ENCODE results near the gene HRH3. TPM values are rescaled to one million over a fixed set of nuclear protein-coding genes. Genes with fewer than 3 reads are reported as not detected.

Gene HRH3
- total RNA-seq, 1 experiment from 2014 or later = not detected

DNA sequence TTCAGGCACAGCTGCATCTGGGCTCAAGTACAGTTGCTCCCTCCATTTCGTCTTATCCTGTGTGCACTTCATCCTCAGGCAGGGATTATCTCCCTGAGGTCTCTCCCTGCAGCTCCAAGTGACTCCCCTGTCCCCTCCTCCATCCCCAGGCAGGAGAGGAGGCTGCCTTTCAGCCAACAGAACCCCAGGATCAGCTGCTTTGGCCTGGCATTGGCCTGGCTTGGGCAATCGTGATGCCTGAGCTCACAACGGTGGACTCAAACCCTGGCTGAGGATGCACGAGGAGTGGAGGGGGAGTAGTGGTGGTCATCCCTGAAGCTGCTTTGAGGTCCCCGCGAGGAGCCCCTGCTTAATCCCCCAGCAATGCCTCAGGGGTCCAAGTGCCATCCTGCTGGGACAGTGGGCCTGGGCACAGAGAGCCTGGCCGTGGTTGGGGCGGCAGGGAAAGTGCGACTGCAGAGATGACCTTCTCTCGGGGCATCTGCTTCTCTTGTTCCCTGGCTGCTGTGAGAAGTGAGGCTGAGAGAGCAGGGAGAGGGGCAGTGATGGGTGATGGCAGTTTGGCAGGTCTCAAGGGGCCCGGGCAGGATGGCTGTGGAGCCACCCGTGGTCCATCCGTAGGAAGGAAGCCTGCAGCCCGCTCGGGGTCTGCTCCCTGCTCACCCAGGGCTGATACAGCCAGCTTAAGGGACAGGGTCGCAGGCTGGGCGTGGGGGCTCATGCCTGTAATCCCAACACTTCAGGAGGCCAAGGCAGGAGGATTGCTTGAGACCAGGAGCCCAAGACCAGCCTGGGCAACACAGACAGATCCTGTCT, 6.0 kb upstream of the HRH3 start:
- Histone ChIP-seq H3K79me2 (ENCODE audit: low read length) (no peaks in the 10 kb centered on the region), H3K9ac (ENCODE audit: low read length) (no peak overlapping the region), H3K27me3 (ENCODE audit: low read length) (no peaks in the 10 kb centered on the region), H3K9me3 (ENCODE audit: low read length) (no peaks in the 10 kb centered on the region), H2AFZ (ENCODE audit: low read length) (no peak overlapping the region), H3K27ac (ENCODE audit: low read length) (no peak overlapping the region), H3K4me3 (ENCODE audit: low read length) (no peak overlapping the region), H4K20me1 (ENCODE audit: insufficient read depth, low read depth, low read length) (peaks cover 3% of the 10 kb centered on the region; the same call in 1 of the 2 replicates), H3K9me2 (replicated peaks; ENCODE audit: insufficient read depth, low read length) (no peaks in the 10 kb centered on the region), H3K4me1 (ENCODE audit: low read length) (peaks cover 7% of the 10 kb centered on the region; the same call in 1 of the 2 replicates), H3K4me2 (ENCODE audit: low read depth, low read length, poor library complexity, severe bottlenecking) (no peak overlapping the region), H3K36me3 (ENCODE audit: insufficient read depth, low read length) (no peaks in the 10 kb centered on the region)
- DNase-seq = no peak

- Histone ChIP-seq H3K36me3 (ENCODE audit: insufficient read depth, low read length) (no peaks in the 10 kb centered on the region), H3K27me3 (ENCODE audit: low read length) (no peaks in the 10 kb centered on the region), H3K9ac (ENCODE audit: low read length) (no peak overlapping the region), H3K4me2 (ENCODE audit: low read depth, low read length, poor library complexity, severe bottlenecking) (no peak overlapping the region), H3K27ac (ENCODE audit: low read length) (no peak overlapping the region), H2AFZ (ENCODE audit: low read length) (no peak overlapping the region), H3K9me2 (replicated peaks; ENCODE audit: insufficient read depth, low read length) (no peaks in the 10 kb centered on the region), H3K4me3 (ENCODE audit: low read length) (no peak overlapping the region), H4K20me1 (ENCODE audit: insufficient read depth, low read depth, low read length) (peaks cover 6% of the 10 kb centered on the region; the same call in 1 of the 2 replicates), H3K9me3 (ENCODE audit: low read length) (no peaks in the 10 kb centered on the region), H3K4me1 (ENCODE audit: low read length) (peaks cover 7% of the 10 kb centered on the region; the same call in 1 of the 2 replicates), H3K79me2 (ENCODE audit: low read length) (no peaks in the 10 kb centered on the region)
- DNase-seq = no peak
Measured at GRCh38 chr20:62225026-62225425, 4.9 kb upstream of the HRH3 start.

DNA sequence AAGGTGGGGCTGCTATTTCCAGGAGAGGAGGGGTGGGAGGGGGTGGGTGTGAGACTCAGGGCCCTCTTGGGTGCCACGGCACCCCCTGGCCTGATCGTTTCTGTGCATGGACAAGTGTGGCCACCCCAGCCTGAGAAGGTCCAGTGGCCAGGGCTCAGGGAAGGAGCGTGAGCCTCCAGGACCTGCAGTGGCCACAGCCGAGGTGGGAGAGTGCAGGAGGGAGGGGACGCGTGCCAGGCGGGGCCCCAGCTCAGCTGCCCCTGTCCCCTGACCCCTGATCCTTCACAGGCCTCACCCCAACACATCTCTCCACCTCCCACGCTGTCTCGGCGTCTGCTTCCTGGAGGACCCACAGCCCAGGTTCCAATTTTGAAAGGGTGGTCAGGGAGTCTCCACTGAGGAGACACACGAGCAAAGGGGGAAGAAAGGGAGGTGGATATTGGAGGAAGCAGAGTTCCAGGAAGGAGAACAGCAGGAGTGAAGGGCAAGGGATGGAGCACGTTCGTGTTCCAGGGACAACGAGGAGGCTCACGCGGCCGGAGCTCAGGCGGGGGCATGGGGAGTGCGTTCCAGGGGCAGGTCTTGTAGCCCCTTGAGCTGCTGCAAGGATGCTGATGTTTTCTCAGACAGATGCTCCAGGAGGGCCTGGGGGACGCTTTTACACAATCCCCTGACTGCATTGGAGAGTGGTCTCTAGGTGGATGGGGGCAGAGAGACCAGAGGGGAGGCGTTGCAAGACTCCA, 4.2 kb upstream of the HRH3 start:
- Histone ChIP-seq H3K9me2 (replicated peaks; ENCODE audit: insufficient read depth, low read length) (no peaks in the 10 kb centered on the region), H3K4me3 (ENCODE audit: low read length) (no peak overlapping the region), H3K36me3 (ENCODE audit: insufficient read depth, low read length) (no peaks in the 10 kb centered on the region), H3K4me1 (ENCODE audit: low read length) (peaks cover 7% of the 10 kb centered on the region; the same call in 1 of the 2 replicates), H2AFZ (ENCODE audit: low read length) (no peak overlapping the region), H4K20me1 (ENCODE audit: insufficient read depth, low read depth, low read length) (peaks cover 6% of the 10 kb centered on the region; the same call in 1 of the 2 replicates), H3K9ac (ENCODE audit: low read length) (no peak overlapping the region), H3K27me3 (ENCODE audit: low read length) (no peaks in the 10 kb centered on the region), H3K9me3 (ENCODE audit: low read length) (no peaks in the 10 kb centered on the region), H3K79me2 (ENCODE audit: low read length) (no peaks in the 10 kb centered on the region), H3K27ac (ENCODE audit: low read length) (no peak overlapping the region), H3K4me2 (ENCODE audit: low read depth, low read length, poor library complexity, severe bottlenecking) (no peak overlapping the region)
- no peak for DNase-seq

DNA sequence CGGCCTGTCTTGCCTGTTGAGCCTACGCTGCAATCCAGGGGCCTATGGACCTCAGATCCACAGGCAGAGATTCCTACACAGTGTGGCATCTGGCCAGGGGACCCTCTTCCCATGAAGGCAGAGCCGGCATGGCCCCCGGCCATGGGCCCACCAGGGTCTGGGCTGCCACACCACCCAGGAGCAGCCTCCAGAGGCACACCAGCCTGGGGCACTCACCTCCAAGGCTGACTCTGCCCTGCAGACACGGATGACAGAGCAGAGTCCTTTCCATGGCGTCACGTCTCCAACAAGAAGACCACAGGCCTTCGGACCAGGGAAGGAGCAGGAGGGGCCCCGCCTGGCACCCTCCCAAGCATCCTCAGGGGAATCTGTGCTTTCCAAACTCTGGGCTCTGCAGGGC, 3.5 kb upstream of the HRH3 start:
- no peak for DNase-seq
- Histone ChIP-seq H3K4me1 (ENCODE audit: low read length) (peaks cover 7% of the 10 kb centered on the region; the same call in 1 of the 2 replicates), H3K27ac (ENCODE audit: low read length) (no peak overlapping the region), H4K20me1 (ENCODE audit: insufficient read depth, low read depth, low read length) (peaks cover 11% of the 10 kb centered on the region; the same call in 1 of the 2 replicates), H2AFZ (ENCODE audit: low read length) (no peak overlapping the region), H3K27me3 (ENCODE audit: low read length) (no peaks in the 10 kb centered on the region), H3K79me2 (ENCODE audit: low read length) (no peaks in the 10 kb centered on the region), H3K4me2 (ENCODE audit: low read depth, low read length, poor library complexity, severe bottlenecking) (no peak overlapping the region), H3K9me3 (ENCODE audit: low read length) (no peaks in the 10 kb centered on the region), H3K9ac (ENCODE audit: low read length) (no peak overlapping the region), H3K36me3 (ENCODE audit: insufficient read depth, low read length) (no peaks in the 10 kb centered on the region), H3K4me3 (ENCODE audit: low read length) (no peak overlapping the region), H3K9me2 (replicated peaks; ENCODE audit: insufficient read depth, low read length) (no peaks in the 10 kb centered on the region)

DNA sequence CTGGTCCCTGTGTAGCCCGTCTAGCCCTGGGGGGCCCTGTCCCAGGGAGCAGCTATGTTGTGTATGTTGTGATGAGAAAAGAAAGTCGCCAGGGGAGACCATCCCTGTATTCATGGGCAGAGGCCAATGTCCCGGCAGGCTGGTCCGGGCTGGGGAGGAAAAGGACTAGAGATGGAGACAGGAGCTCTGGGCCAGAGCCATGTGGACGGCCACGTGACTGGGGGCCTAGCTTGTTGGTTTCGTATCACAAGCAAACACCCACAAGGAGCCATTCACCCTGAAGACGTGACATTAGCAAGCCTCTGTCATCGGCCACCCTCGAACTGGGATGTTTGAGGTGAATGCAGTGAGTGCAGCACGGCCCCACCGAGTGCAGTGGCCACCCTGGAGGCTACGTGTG, 2.9 kb upstream of the HRH3 start:
- Histone ChIP-seq H3K4me1 (ENCODE audit: low read length) (peaks cover 13% of the 10 kb centered on the region), H3K9ac (ENCODE audit: low read length) (no peak overlapping the region), H4K20me1 (ENCODE audit: insufficient read depth, low read depth, low read length) (peaks cover 16% of the 10 kb centered on the region), H3K27me3 (ENCODE audit: low read length) (no peaks in the 10 kb centered on the region), H2AFZ (ENCODE audit: low read length) (no peak overlapping the region), H3K4me2 (ENCODE audit: low read depth, low read length, poor library complexity, severe bottlenecking) (no peak overlapping the region), H3K9me2 (replicated peaks; ENCODE audit: insufficient read depth, low read length) (no peaks in the 10 kb centered on the region), H3K4me3 (ENCODE audit: low read length) (no peak overlapping the region), H3K9me3 (ENCODE audit: low read length) (no peaks in the 10 kb centered on the region), H3K79me2 (ENCODE audit: low read length) (no peaks in the 10 kb centered on the region), H3K27ac (ENCODE audit: low read length) (no peak overlapping the region), H3K36me3 (ENCODE audit: insufficient read depth, low read length) (no peaks in the 10 kb centered on the region)
- DNase-seq = no peak

DNA sequence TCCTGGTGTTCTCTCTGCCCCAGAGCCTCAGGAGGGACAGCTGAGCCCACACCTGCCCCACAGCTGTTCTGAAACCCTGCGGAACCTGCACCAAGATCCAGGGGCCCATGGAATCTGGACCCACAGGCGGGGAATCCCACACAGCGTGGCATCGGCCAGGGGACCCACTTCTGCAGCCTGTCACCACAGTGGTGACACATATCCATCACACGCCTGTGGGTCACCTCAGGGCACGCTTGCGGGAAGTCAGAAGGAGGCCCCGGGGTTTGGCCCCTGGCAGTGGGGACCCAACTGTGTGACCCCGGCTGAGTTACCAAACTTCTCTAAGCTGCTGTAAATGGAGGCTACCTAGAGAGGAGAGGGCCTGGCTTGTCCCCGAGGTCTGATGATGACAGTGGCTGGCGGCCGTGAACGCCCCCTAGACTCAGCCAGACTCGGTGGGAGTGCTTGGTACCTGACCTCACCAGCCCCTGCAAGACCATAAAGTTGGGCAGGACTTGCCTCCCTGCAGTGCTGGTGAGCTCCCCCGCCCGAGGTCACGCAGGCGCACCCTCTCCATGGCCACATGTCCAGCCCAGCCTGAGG, 2.3 kb upstream of the HRH3 start:
- DNase-seq = no peak
- no peak overlapping the region for H2AFZ ChIP-seq (ENCODE audit: low read length)
- no peak overlapping the region for H3K4me2 ChIP-seq (ENCODE audit: low read depth, low read length, poor library complexity, severe bottlenecking)
- H3K79me2 ChIP-seq (ENCODE audit: low read length) = no peaks in the 10 kb centered on the region
- H3K36me3 ChIP-seq (ENCODE audit: insufficient read depth, low read length) = no peaks in the 10 kb centered on the region
- no peak overlapping the region for H3K27ac ChIP-seq (ENCODE audit: low read length)
- no peak overlapping the region for H3K9ac ChIP-seq (ENCODE audit: low read length)
- H3K9me2 ChIP-seq (replicated peaks; ENCODE audit: insufficient read depth, low read length) = no peaks in the 10 kb centered on the region
- H3K4me1 ChIP-seq (ENCODE audit: low read length) = peaks cover 19% of the 10 kb centered on the region
- H3K27me3 ChIP-seq (ENCODE audit: low read length) = no peaks in the 10 kb centered on the region
- peaks cover 22% of the 10 kb centered on the region for H4K20me1 ChIP-seq (ENCODE audit: insufficient read depth, low read depth, low read length)
- no peaks in the 10 kb centered on the region for H3K9me3 ChIP-seq (ENCODE audit: low read length)
- no peak overlapping the region for H3K4me3 ChIP-seq (ENCODE audit: low read length)

DNA sequence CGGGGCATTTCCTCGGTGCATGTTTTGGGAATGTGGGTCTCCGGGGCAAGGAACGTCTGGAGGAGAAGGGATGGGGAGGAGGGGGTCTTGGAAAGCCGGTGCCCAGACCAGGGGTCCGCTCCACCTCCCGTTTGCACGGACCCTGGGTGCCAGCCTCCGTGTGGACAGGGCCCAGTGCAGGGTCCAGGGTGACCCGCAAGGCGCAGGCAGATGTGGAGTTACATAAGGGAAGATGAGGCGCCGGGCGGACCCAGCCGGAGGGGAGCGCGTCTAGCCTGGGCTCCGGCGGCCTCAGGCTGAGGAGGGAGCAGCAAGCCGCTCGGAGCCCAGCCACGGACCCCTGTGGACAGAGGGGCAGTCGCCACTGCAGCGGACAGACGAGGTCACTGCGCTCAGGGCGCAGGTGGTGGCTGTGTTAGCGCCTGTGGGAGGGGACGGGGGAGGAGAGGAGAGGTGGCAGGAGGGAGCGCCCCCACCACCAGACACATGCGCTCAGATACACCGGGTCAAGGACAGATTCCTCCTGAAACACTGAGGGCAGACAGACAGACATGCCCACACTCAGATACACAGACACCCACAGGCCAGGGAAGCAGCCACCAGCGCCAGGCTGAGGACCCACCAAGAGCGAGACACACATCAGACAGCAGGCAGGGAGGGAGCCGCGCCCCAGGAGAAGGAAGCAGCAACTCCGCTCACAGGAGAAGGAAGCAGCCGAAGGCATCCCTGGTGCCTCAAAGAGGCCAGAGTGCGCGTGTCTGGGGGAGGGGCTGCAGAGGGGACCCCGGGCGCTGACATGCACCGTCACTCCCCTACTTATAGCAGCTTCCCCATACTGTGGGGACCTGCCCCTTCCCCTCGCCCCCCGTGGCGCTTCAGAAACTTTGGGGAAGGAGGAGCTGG, 839 bp upstream of the HRH3 start:
- no peaks in the 10 kb centered on the region for H3K9me2 ChIP-seq (replicated peaks; ENCODE audit: insufficient read depth, low read length)
- H2AFZ ChIP-seq (ENCODE audit: low read length) = no peak overlapping the region
- no peaks in the 10 kb centered on the region for H3K9me3 ChIP-seq (ENCODE audit: low read length)
- H3K4me3 ChIP-seq (ENCODE audit: low read length) = no peak overlapping the region
- peaks cover 31% of the 10 kb centered on the region for H4K20me1 ChIP-seq (ENCODE audit: insufficient read depth, low read depth, low read length)
- H3K27ac ChIP-seq (ENCODE audit: low read length) = no peak overlapping the region
- H3K79me2 ChIP-seq (ENCODE audit: low read length) = no peaks in the 10 kb centered on the region
- H3K36me3 ChIP-seq (ENCODE audit: insufficient read depth, low read length) = no peaks in the 10 kb centered on the region
- H3K27me3 ChIP-seq (ENCODE audit: low read length) = no peaks in the 10 kb centered on the region
- no peak overlapping the region for H3K4me2 ChIP-seq (ENCODE audit: low read depth, low read length, poor library complexity, severe bottlenecking)
- no peak overlapping the region for H3K9ac ChIP-seq (ENCODE audit: low read length)
- peaks cover 28% of the 10 kb centered on the region for H3K4me1 ChIP-seq (ENCODE audit: low read length)
- DNase-seq = no peak

Measured in Karpas-422 (cell line).